HEK293T (cell line): Measurements from ENCODE around the gene IL20RA.

Experiments used
- ARNT ChIP-seq: fragments of 450-650 bp; IDR thresholded peaks from 2 replicates; pipeline ENCODE4 v1.6.1; 2017; ENCODE audit warnings: mild to moderate bottlenecking
- BHLHE40 ChIP-seq: fragments of 450-650 bp; IDR thresholded peaks from 2 replicates; pipeline ENCODE4 v1.6.1; 2016; ENCODE audit warnings: mild to moderate bottlenecking, moderate library complexity, borderline replicate concordance
- CTBP1 ChIP-seq: fragments of 450-650 bp; IDR thresholded peaks from 2 replicates; pipeline ENCODE4 v1.6.1; 2016; ENCODE audit warnings: borderline replicate concordance
- ELF4 ChIP-seq: fragments of 450-650 bp; IDR thresholded peaks from 2 replicates; pipeline ENCODE4 v1.6.1; 2017; ENCODE audit warnings: antibody characterized with exemption
- FOXA1 ChIP-seq: fragments of 450-650 bp; IDR thresholded peaks from 2 replicates; pipeline ENCODE4 v1.6.1; 2016; ENCODE audit warnings: mild to moderate bottlenecking
- FOXK2 ChIP-seq: fragments of 450-650 bp; IDR thresholded peaks from 2 replicates; pipeline ENCODE4 v1.6.1; 2016; ENCODE audit warnings: mild to moderate bottlenecking
- FOXM1 ChIP-seq: fragments of 450-650 bp; IDR thresholded peaks from 2 replicates; pipeline ENCODE4 v1.6.1; 2017; ENCODE audit warnings: mild to moderate bottlenecking, borderline replicate concordance
- HDGF ChIP-seq: fragments of 450-650 bp; IDR thresholded peaks from 2 replicates; pipeline ENCODE4 v1.6.1; 2017; ENCODE audit warnings: antibody characterized with exemption, borderline replicate concordance
- LEF1 ChIP-seq: fragments of 450-650 bp; IDR thresholded peaks from 2 replicates; pipeline ENCODE4 v1.6.1; 2017; ENCODE audit warnings: mild to moderate bottlenecking, borderline replicate concordance
- SP1 ChIP-seq: fragments of 450-650 bp; IDR thresholded peaks from 2 replicates; pipeline ENCODE4 v1.6.1; 2017
- SUZ12 ChIP-seq: fragments of 450-650 bp; IDR thresholded peaks from 2 replicates; pipeline ENCODE4 v1.6.1; 2016; ENCODE audit warnings: mild to moderate bottlenecking
- ZNF384 ChIP-seq: fragments of 450-650 bp; IDR thresholded peaks from 2 replicates; pipeline ENCODE4 v1.6.1; 2016
- TF ChIP-seq, protein P1 (sequence below): fragments of 450-650 bp; IDR thresholded peaks from 2 replicates; pipeline ENCODE4 v1.6.1; 2016

DNA sequence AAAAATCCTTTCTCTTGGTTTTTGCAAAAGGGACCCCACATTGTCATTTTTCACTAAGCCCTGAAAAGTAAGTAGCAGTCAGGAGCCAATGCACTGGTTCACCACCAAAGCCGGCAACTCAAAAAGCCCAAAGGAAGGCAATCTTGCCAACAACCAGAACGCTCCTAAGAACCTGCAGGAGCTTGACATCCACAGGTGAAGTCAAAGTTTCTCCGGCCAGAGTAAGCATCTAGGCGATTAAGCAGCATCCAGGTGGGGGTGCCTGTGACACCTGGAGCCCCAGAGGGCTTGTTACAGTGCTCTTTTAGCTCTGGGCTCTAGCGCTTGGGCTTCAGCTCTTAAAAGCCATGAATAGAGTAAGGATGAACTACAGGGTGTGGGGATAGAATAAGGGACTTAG, 86.6 kb downstream of the IL20RA start:
- TF ChIP-seq ARNT (no peak), BHLHE40 (no peak), FOXA1 (no peak), SP1 (no peak), ELF4 (no peak), FOXM1 (no peak), ZNF384 (no peak), LEF1 (no peak), FOXK2 (no peak), CTBP1 (no peak), SUZ12 (no peak), HDGF (no peak)
- TF ChIP-seq, protein P1, sequence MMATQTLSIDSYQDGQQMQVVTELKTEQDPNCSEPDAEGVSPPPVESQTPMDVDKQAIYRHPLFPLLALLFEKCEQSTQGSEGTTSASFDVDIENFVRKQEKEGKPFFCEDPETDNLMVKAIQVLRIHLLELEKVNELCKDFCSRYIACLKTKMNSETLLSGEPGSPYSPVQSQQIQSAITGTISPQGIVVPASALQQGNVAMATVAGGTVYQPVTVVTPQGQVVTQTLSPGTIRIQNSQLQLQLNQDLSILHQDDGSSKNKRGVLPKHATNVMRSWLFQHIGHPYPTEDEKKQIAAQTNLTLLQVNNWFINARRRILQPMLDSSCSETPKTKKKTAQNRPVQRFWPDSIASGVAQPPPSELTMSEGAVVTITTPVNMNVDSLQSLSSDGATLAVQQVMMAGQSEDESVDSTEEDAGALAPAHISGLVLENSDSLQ = no peak
